GM06990 (cell line): ENCODE data around the gene ASB10.

Source experiments
- DNase-seq: peaks from one replicate; pipeline ENCODE4 v3.0.0-alpha.2; 2011; ENCODE audit not compliant: insufficient read length; ENCODE audit errors: extremely low read depth
- H3K27me3 ChIP-seq: replicated peaks from 2 replicates; pipeline ENCODE4 v1.6.0; 2011; ENCODE audit warnings: low read length; ENCODE audit not compliant: control insufficient read depth, insufficient read depth
- H3K36me3 ChIP-seq: 2 replicates; pipeline ENCODE4 v1.5.1; 2011; ENCODE audit warnings: low read length; ENCODE audit not compliant: control insufficient read depth, insufficient read depth
- H3K4me3 ChIP-seq: replicated peaks from 2 replicates; pipeline ENCODE4 v1.5.1; 2011; ENCODE audit warnings: low read depth, mild to moderate bottlenecking, control low read depth, low read length
- TF ChIP-seq, protein P1 (sequence below): IDR thresholded peaks from 2 replicates; pipeline ENCODE4 v1.5.1; 2011; ENCODE audit warnings: low read length, control low read depth, mild to moderate bottlenecking, inconsistent platforms; ENCODE audit not compliant: insufficient read depth, poor library complexity, severe bottlenecking

The ASB10 gene

DNA sequence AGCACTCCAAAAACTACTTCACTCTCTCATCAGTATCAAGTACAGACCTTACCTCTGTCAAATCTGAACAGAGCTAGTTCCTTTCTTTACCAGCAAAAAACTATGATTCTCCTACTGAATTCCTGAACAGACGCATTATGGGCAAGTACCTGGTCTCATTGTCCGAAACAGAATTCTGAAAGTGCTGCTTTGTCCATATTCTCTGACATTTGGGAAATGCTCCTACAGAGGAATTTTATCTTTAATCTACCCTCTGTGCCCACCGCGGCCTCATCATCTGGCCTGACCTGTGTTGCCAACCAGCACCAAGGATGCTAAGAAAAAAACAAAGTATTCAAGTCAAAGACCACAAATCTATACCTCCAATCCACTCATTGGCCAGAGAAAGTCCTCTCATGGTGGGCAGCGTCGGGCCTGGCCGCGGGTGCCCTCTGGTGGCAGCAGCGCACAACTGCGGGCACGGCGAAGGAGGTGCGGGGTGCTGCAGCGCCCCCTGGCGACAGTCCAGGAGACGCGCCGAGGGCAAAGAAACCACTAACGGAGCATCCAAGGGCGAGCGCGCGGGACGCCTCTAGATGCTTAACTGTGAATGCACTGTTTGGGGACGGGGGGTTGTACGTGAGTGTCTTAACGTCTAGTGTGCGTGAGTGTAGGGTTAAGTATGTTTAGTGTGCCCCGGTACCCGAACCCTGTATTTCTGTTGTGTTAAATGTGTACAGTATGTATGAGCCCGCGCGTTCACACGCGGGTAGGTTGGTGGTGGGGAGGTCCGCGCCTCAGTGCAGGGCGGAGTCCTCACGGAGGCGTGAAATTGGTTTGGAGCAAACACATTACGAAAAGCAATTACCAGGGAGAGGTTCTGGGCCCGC lies 14.5 kb downstream of the ASB10 start:
- Histone ChIP-seq H3K27me3 (peaks cover 4% of the 10 kb centered on the region), H3K36me3 (no peaks in the 10 kb centered on the region), H3K4me3 (no peak overlapping the region)
- TF ChIP-seq, protein P1, sequence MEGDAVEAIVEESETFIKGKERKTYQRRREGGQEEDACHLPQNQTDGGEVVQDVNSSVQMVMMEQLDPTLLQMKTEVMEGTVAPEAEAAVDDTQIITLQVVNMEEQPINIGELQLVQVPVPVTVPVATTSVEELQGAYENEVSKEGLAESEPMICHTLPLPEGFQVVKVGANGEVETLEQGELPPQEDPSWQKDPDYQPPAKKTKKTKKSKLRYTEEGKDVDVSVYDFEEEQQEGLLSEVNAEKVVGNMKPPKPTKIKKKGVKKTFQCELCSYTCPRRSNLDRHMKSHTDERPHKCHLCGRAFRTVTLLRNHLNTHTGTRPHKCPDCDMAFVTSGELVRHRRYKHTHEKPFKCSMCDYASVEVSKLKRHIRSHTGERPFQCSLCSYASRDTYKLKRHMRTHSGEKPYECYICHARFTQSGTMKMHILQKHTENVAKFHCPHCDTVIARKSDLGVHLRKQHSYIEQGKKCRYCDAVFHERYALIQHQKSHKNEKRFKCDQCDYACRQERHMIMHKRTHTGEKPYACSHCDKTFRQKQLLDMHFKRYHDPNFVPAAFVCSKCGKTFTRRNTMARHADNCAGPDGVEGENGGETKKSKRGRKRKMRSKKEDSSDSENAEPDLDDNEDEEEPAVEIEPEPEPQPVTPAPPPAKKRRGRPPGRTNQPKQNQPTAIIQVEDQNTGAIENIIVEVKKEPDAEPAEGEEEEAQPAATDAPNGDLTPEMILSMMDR, result peak; percentile 100
- peak; percentile 78 for DNase-seq

DNA sequence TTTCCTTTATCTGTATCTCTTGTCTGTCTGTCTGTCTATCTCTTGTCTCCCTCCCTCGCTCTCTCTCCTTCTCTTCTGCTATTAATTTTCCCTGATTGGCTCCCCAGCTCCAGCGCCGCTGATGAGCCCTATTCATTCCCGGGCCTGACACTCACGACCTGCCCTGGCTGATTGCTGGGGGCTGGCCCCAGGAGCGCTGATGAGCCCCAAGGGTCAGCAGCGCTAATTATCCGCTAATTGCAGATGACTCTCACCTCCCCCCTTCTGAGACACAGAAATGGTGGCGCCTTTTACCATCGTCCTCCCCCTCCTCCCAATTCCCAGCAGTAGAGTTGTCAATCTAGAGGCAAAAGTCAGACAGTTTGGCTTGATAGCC lies 18.3 kb downstream of the ASB10 start:
- Histone ChIP-seq H3K4me3 (no peak overlapping the region), H3K36me3 (no peaks in the 10 kb centered on the region), H3K27me3 (peaks cover 4% of the 10 kb centered on the region)
- no peak for DNase-seq
- TF ChIP-seq, protein P1, result no peak

DNA sequence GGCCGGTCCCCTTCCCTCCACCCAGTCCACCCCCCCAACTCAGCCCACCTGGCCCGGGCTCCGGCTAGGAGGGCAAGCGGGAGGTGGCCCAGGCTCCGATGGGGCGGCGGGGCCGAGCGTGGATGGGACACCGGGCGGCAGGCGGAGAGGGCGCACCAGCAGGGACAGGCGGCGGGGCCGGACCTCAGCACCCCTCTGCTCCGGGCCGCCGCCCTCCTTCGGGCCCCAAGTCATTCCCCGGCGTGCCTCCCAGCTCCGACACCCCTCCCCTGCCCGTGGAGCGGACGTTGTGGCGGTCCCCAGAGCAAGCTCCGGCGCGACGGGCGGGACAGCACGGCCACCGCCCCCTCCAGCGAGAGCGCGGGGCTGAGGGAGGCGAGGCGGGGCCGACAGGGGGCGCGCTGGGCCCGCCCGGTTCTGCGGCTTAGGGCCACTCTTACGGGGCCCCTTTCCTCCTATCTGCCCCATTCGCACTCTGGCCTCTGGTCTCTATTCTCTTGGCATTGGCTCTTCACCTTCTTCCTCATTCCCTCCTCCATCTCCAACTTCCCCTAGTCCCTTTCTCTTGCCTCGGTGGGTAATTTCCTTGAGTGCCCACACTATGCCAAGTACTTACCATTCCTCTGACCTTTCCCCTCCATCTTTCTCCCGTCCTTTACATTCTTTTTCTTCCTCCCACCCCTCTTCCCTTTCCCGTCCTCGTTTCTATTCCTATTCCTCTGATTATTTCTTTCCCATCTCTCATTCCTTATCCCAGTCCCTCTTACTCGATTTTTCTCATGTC lies 18.9 kb downstream of the ASB10 start:
- Histone ChIP-seq H3K27me3 (peaks cover 4% of the 10 kb centered on the region), H3K36me3 (no peaks in the 10 kb centered on the region), H3K4me3 (no peak overlapping the region; the same call in 1 of the 2 replicates)
- DNase-seq, result peak; percentile 57
- TF ChIP-seq, protein P1, result peak; percentile 63

DNA sequence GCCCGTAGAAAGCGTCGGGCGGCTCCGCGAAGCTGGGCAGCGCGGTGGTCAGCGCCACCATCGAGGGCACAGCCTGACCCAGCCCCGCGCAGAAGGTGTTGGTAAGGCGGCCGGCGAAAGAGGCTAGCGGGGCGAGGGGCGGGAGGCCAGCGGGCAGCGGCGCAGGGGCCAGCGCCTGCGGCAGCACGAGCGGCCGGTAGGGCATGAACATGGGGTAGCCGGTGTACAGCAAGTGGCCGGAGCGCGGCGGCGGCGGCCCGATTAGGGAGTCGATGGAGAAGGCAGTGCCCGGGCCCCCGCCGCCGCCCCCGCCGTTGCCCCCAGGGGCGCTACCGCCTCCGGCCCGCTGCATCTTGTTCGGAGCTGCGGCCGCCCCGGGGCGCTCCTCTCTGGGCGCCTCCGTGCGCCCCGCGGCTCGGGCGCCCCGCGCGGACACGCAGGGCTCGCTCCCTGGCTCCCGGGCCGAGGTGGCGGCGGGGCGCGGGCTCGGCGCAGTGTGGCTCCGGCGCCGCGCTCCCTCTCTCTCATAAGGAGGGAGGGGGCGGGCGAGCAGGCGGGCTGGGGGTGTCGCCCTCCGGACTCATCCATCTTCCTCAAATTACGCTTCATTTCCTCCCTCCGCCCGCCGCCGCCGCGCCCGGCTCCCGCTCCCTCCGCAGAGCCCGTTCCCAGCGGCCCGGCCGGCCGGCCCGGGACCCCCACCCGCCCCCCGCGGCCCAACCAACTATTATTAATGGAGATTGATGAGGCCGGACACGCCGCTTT lies 19.7 kb downstream of the ASB10 start, which contains the start of gene GBX1:
TSS of gene GBX1 (minus strand) at position 498 of the 765 bp plus-strand sequence. CDS start at position 352, 146 bp downstream.
- TF ChIP-seq, protein P1, result no peak
- H3K27me3 ChIP-seq, result peaks cover 4% of the 10 kb centered on the region
- H3K4me3 ChIP-seq, result no peak within 1 kb of the TSS; the same call in 1 of the 2 replicates

DNA sequence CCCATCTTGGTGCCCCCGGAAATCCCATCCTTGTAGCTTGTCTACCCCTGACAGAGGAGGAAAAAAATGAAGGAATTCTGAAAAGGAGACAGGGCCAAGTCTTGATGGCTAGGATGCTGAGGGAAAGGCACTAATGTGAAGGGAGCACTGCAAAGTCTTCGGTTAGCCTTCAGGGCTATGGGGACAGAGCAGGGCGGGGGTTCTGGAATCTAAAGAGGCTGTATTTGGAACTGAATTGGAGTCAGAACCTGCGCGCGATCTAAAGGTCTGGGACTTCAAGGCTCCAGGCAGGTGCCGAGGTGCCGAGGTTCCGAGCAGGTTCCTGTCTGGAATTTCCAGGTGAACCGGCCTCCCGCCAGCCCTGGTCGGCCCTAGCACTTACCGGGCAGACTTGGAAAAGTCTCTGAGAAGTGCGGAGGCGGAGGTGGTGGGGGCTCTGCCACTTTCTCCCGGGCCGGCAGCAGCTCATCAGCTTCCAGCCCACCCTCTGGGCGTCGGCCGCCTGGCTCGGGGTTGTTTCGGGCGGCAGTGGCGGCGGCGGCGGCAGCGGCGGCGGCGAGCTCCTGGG lies 20.3 kb downstream of the ASB10 start:
- DNase-seq, result no peak
- TF ChIP-seq, protein P1, result no peak
- Histone ChIP-seq H3K36me3 (no peaks in the 10 kb centered on the region), H3K4me3 (no peak overlapping the region; the same call in 1 of the 2 replicates), H3K27me3 (peaks cover 4% of the 10 kb centered on the region)

More for the DNA sequence above, 19.7 kb downstream of the ASB10 start, which contains the start of gene GBX1:
- no peak for DNase-seq
- H3K36me3 ChIP-seq, result no peaks in the 10 kb centered on the region
